ENCODE results near the gene OR2V1. TPM values are rescaled to one million over a fixed set of nuclear protein-coding genes. Genes with fewer than 3 reads are reported as not detected.

OR2V1 gene
- total and polyA plus RNA-seq, 3 donors from 2014 or later: not detected

DNA sequence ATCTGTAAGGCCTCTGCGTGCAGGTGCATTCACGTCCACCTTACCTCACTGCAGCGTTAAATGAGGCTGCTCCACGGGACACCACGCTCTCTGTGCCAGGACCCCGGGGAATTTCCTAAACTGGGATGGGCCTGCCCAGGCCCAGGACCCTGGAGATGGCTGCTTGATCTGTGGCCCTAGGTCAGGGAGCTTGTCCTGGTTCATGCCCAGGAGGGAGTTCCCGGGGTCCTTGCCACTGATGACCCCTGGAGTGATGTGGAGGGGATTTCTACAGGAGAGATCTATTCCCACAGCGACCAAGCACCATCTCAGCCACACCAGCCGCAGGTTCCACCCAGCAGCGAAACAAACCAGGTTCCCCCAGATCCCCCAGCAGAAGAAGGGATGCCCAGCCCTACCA, 3.5 kb downstream of the OR2V1 start:
- no peaks in the 10 kb centered on the region for H3K4me1 ChIP-seq
- H3K4me3 ChIP-seq: no peak overlapping the region
- no peak overlapping the region for H3K27ac ChIP-seq
- DNase-seq: no peak
- no peaks in the 10 kb centered on the region for H3K9me3 ChIP-seq
- no peak for TF ChIP-seq POLR2A (IDR thresholded peaks at IDR 0.05)
- TF ChIP-seq, protein P1, sequence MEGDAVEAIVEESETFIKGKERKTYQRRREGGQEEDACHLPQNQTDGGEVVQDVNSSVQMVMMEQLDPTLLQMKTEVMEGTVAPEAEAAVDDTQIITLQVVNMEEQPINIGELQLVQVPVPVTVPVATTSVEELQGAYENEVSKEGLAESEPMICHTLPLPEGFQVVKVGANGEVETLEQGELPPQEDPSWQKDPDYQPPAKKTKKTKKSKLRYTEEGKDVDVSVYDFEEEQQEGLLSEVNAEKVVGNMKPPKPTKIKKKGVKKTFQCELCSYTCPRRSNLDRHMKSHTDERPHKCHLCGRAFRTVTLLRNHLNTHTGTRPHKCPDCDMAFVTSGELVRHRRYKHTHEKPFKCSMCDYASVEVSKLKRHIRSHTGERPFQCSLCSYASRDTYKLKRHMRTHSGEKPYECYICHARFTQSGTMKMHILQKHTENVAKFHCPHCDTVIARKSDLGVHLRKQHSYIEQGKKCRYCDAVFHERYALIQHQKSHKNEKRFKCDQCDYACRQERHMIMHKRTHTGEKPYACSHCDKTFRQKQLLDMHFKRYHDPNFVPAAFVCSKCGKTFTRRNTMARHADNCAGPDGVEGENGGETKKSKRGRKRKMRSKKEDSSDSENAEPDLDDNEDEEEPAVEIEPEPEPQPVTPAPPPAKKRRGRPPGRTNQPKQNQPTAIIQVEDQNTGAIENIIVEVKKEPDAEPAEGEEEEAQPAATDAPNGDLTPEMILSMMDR (IDR thresholded peaks at IDR 0.05): no peak
- intact Hi-C loops (cut with DNase I; ENCODE audit: low total_unique reads): no loop called here
- 88 to 95% methylated on average over 5 to 10 of the region's 10 CpGs for WGBS, 2 donors
- H3K27me3 ChIP-seq: no peaks in the 10 kb centered on the region
- no peaks in the 10 kb centered on the region for H3K36me3 ChIP-seq (ENCODE audit: low read depth, missing control alignments)

DNA sequence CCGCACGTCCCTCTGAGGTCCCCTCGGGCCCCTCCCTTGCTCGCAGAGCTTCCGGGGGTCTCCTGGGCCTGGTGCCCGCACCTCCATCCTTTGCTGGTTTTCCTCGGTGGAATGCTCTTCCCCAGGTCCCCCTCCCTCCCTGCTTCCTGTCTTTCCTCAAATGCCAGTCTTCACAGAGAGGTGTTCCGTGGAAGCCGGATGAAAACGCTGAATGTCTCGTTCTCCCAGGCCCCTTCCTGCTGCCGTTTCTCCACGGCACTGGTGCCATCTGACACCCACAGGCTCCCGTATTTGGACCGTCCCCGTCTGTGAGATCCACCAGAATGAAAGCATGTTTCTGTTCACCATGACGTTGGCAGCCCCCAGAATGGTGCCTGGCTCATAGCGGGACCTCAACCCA, 4.1 kb downstream of the OR2V1 start:
- H3K9me3 ChIP-seq: no peaks in the 10 kb centered on the region
- intact Hi-C loops (cut with DNase I; ENCODE audit: low total_unique reads): no loop called here
- no peak for DNase-seq
- no peaks in the 10 kb centered on the region for H3K27me3 ChIP-seq
- no peaks in the 10 kb centered on the region for H3K36me3 ChIP-seq (ENCODE audit: low read depth, missing control alignments)
- H3K4me1 ChIP-seq: no peaks in the 10 kb centered on the region
- H3K27ac ChIP-seq: no peak overlapping the region
- TF ChIP-seq POLR2A (IDR thresholded peaks at IDR 0.05): no peak
- TF ChIP-seq, protein P1 (IDR thresholded peaks at IDR 0.05): no peak
- 70 to 77% methylated on average over 18 of the region's 18 CpGs for WGBS, 2 donors
- no peak overlapping the region for H3K4me3 ChIP-seq

DNA sequence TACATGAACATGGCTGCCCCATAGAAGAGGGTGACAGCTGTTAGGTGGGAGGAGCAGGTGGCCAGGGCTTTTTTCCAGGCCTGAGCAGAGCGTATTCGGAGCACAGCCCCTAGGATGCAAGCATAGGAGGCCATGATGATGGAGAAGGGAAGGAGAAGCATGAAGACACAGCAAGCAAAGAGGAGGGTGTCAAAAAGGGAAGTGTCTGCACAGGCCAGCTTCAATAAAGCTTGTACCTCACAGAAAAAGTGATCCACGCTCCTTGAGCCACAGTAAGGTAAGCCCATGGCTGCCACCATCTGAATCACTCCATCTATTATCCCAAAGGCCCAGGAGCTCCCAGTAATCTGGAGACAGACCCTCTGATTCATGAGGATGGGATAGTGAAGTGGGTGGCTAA, 6.4 kb downstream of the OR2V1 start:
- no peaks in the 10 kb centered on the region for H3K9me3 ChIP-seq
- intact Hi-C loops (cut with DNase I; ENCODE audit: low total_unique reads): no loop called here
- H3K27me3 ChIP-seq: no peaks in the 10 kb centered on the region
- no peak overlapping the region for H3K4me3 ChIP-seq
- H3K4me1 ChIP-seq: no peaks in the 10 kb centered on the region
- no peaks in the 10 kb centered on the region for H3K36me3 ChIP-seq (ENCODE audit: low read depth, missing control alignments)
- 85 to 92% methylated on average over 3 of the region's 3 CpGs for WGBS, 2 donors
- DNase-seq: no peak
- no peak for TF ChIP-seq POLR2A (IDR thresholded peaks at IDR 0.05)
- TF ChIP-seq, protein P1 (IDR thresholded peaks at IDR 0.05): no peak
- H3K27ac ChIP-seq: no peak overlapping the region

DNA sequence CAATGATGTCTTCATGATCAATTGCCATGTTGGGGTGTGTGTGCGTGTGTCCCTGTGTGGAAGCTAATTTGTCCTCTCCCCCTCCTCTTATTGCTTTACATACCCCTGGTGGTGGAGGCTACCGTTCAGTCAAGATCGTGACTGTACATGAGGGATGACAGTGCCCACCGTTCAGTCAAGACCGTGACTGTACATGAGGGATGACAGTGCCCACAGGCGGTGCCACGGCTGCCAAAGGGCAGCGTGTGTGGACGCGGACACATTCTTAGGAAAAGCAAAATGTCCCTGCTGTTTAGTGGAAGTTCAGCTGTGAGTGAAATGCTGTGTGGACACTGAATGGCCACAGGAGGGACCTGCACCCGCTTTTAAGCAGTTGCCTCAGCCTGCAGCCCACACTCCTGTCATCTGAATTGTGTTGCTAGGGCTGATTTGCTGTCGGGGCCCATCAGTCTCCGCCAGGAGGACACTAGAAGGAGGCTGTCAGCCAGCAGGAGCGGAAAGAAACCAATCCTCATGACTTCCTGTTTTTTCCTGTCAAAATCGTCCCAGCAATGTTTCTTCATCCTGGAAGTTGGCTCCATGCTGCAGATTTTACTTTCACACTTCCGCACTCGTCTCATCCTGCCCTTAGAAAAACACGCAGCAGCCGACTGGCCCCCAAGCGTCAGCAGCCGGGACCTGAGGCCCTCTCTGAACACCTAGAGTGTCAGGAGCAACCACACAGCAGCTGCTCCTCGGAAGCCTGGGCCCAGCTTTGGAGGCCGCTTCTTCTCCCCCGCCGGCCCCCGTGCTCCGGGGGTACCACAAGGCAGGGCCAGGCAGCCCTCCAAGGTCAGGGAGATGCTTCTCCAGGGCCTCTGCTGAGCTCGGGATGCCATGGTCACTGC, 9.1 kb downstream of the OR2V1 start:
- no peak for TF ChIP-seq POLR2A (IDR thresholded peaks at IDR 0.05)
- TF ChIP-seq, protein P1 (IDR thresholded peaks at IDR 0.05): no peak
- no peak for DNase-seq
- Histone ChIP-seq H3K27ac (no peak overlapping the region), H3K36me3 (ENCODE audit: low read depth, missing control alignments) (no peaks in the 10 kb centered on the region), H3K27me3 (no peaks in the 10 kb centered on the region), H3K9me3 (no peaks in the 10 kb centered on the region), H3K4me1 (no peaks in the 10 kb centered on the region), H3K4me3 (no peak overlapping the region)
- intact Hi-C loops (cut with DNase I; ENCODE audit: low total_unique reads): no loop called here
- WGBS, 2 donors: 63 to 69% methylated on average over 28 of the region's 28 CpGs

DNA sequence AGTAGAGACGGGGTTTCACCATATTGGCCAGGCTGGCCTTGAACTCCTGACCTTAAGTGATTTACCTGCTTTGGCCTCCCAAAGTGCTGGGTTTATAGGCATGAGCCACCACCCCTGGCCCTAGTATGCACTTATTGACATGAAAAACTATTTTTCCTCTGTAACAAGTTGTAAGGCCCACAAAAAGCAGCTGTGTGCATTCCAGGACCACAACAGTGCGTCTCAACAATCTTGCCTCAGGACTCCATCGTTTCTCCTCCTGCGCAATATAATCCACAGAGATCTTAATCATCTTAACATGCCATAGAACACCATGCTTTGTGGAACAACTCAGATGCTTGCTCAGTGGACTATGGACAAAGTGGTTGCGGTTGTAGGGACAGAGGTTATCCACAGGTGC, 10.2 kb downstream of the OR2V1 start:
- 76 to 82% methylated on average over 5 of the region's 5 CpGs for WGBS, 2 donors
- no peak for DNase-seq

More for the DNA sequence above, 10.2 kb downstream of the OR2V1 start:
- H3K4me3 ChIP-seq: no peak overlapping the region
- no peaks in the 10 kb centered on the region for H3K4me1 ChIP-seq
- no peaks in the 10 kb centered on the region for H3K9me3 ChIP-seq
- no peak for TF ChIP-seq POLR2A (IDR thresholded peaks at IDR 0.05)
- no peaks in the 10 kb centered on the region for H3K27me3 ChIP-seq
- no peak overlapping the region for H3K27ac ChIP-seq
- no peaks in the 10 kb centered on the region for H3K36me3 ChIP-seq (ENCODE audit: low read depth, missing control alignments)
- intact Hi-C loops (cut with DNase I; ENCODE audit: low total_unique reads): no loop called here

All from testis (tissue), 3 donors.